CD4-positive, alpha-beta T cell treated with Interleukin-10 for 1 hour (primary cell): ENCODE data around the gene DEXI.

ENCODE experiments used
- DNase-seq: peaks from one replicate; pipeline ENCODE4 v3.0.0-alpha.2; 2020

The DEXI gene

DNA sequence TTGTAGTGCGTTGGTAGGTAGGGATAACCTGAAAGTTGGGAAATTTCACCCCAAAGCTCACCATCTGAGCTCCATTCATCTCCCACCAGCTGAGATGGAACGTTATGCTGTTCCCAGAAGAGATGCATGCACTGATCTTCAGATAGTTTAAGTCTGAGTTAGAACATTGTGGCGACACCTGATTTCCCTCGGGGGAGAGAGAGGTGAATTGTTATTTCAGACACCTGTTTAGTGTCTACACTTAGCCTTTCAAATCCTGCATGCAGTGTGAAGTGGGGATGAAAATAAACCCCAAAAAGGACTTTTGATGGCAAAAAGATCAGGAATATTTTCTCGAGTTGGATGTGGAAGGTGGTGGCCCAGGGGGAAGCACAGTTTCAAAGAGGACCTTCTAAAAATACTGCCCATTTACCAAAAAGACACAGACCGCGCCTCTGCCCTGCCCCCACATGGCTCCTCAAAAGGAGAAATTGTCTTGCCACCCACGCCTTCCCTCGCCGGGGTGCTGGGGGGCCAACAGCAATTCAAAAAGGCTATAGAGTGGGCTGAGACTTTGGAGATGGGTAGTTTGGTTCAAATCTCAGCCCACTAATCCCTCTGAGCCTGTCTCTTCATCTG is 53.8 kb downstream of the DEXI start:
- DNase-seq: no peak

DNA sequence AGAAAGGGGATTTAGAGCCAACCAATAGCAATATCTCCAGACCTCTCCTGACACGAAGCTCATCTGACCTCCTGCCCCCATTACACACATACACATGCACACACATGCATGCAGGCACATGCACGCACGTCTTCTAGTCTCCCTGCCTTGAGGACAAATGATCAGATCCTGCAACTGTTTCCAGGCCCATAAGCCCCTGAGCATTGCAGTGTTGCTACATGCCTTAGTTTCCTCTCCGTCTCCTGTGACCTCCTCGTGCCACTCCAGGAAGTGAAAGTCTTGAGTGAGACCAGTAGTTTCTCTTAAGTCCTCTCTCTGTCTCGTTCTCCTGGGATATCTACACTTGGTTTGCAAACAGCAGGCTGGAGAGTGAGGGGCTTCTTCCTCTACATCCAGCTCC is 57.0 kb downstream of the DEXI start:
- no peak for DNase-seq

DNA sequence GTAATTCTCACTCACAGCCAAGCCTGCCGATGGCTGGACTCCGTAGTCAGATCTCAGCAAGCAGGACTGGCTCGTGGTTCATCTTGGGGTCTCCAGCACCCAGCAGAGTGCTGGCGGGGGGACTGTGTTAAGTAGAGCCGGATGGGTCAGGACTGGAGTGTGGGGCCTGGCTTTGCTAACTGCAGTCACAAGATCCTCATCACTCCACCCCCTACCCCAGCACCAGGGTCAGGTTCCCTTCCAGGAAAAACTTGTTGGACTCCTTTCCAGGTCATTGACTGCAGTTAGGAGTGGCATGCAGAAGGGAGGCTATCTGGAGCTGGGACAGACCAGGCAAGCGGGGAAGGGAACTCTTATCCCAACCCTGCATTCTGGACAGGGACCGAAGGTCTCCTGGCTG is 59.3 kb downstream of the DEXI start:
- DNase-seq: no peak

DNA sequence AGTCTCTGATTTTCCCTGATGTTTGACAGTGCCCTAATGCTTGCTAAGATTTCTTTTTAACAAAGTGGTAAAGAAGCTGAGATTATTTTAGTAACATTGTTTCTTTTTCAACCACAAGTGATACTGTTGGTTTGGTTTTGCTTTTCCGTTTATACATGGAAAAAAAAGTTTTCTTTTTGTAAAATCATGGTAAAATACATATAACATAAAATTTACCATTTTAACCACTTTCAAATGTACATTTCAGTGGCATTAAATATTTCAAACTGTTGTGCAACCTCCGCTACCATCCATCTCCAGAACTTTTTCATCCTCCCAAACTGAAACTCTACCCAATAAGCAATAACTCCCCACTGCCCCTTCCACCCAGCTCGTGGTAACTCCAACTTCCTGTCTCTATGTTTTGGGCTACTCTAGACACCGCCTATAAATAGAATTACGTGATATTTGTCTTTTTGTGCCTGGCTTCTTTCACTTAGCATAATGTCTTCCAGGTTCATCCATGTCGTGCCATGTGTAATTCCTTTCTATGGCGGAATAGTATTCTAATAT is 60.7 kb downstream of the DEXI start:
- DNase-seq: no peak

GRCh38 chr16:10880594-10881452 is 61.4 kb downstream of the DEXI start:
- no peak for DNase-seq

GRCh38 chr16:10879681-10880589 is 62.3 kb downstream of the DEXI start:
- no peak for DNase-seq
